Fibroblast of lung (primary cell): Measurements from ENCODE around the gene PUSL1. TPM values are rescaled to one million over a fixed set of nuclear protein-coding genes. Genes with fewer than 3 reads are reported as not detected.
A peak's percentile ranks its signal among the peaks of the same experiment; 100 is the strongest.

Experiments
- DNase-seq, 2 donors: peaks; one replicate each; pipeline versions ENCODE4 v3.0.0 to v3.0.0-alpha.2; 2010; ENCODE audit warnings: low read depth in 2 of 2
- H2AFZ ChIP-seq: 2 replicates; pipeline ENCODE4 v1.5.1; 2012; ENCODE audit warnings: low read length, control low read depth, inconsistent platforms
- H3K27ac ChIP-seq: 2 replicates; pipeline ENCODE4 v1.5.1; 2011; ENCODE audit warnings: low read length, control low read depth; ENCODE audit not compliant: insufficient read depth
- H3K27me3 ChIP-seq: 2 replicates; pipeline ENCODE4 v1.5.1; 2011; ENCODE audit warnings: mild to moderate bottlenecking, low read length; ENCODE audit not compliant: control insufficient read depth, insufficient read depth
- H3K36me3 ChIP-seq: 2 replicates; pipeline ENCODE4 v1.5.1; 2011; ENCODE audit warnings: low read length; ENCODE audit not compliant: control insufficient read depth, insufficient read depth
- H3K4me1 ChIP-seq: 2 replicates; pipeline ENCODE4 v1.5.1; 2011; ENCODE audit warnings: low read length; ENCODE audit not compliant: control insufficient read depth, insufficient read depth; ENCODE audit errors: extremely low read depth
- H3K4me2 ChIP-seq: 2 replicates; pipeline ENCODE4 v1.5.1; 2011; ENCODE audit warnings: low read length, control low read depth; ENCODE audit not compliant: insufficient read depth; ENCODE audit errors: extremely low read depth
- H3K4me3 ChIP-seq, 4 experiments: fragments of 200-600 bp in 1 of 4; sonication (generic) in 1 of 4; replicated peaks in 1 of 4; 2 replicates each; pipeline ENCODE4 v1.5.1; 2011 to 2016; ENCODE audit warnings: low read length in 4 of 4, low read depth in 3 of 4, mild to moderate bottlenecking in 3 of 4, control low read depth in 2 of 4, inconsistent platforms in 1 of 4, mixed read lengths in 1 of 4; ENCODE audit not compliant: insufficient read depth in 1 of 4; ENCODE audit errors: control extremely low read depth in 1 of 4
- H3K79me2 ChIP-seq: 2 replicates; pipeline ENCODE4 v1.5.1; 2012; ENCODE audit warnings: mild to moderate bottlenecking, low read length, inconsistent platforms; ENCODE audit not compliant: control insufficient read depth, insufficient read depth
- H3K9ac ChIP-seq: 2 replicates; pipeline ENCODE4 v1.5.1; 2011; ENCODE audit warnings: mild to moderate bottlenecking, low read length, control low read depth; ENCODE audit not compliant: insufficient read depth
- H3K9me3 ChIP-seq: 2 replicates; pipeline ENCODE4 v1.5.1; 2012; ENCODE audit warnings: low read depth, low read length; ENCODE audit not compliant: control insufficient read depth, insufficient read depth
- H4K20me1 ChIP-seq: 2 replicates; pipeline ENCODE4 v1.5.1; 2011; ENCODE audit warnings: low read length; ENCODE audit not compliant: control insufficient read depth, insufficient read depth; ENCODE audit errors: extremely low read depth
- EZH2 ChIP-seq: IDR thresholded peaks from 2 replicates; pipeline ENCODE4 v1.5.1; 2012; ENCODE audit warnings: low read length, control low read depth, mild to moderate bottlenecking; ENCODE audit errors: missing control alignments
- polyA plus RNA-seq, 2 donors: library from polyadenylated mRNA; depleted of rRNA in 1 of 2; stranded (reverse) in 1 of 2; unstranded in 1 of 2; fragments of >200 nt; gene quantifications; 2 replicates each; pipeline ENCODE4 v1.2.1, GENCODE V29; 2011 to 2012; ENCODE audit warnings: missing spikeins in 1 of 2
- total RNA-seq: library from RNA; depleted of rRNA; stranded (reverse); fragments of >200 nt; gene quantifications from 2 replicates; pipeline ENCODE4 v1.2.1, GENCODE V29; 2014
- TF ChIP-seq, protein P1 (sequence below), 2 donors: IDR thresholded peaks in 1 of 2; conservative IDR thresholded peaks in 1 of 2; 1 replicate in 1 of 2; 2 replicates in 1 of 2; pipeline ENCODE4 v1.5.1; 2011 to 2012; ENCODE audit warnings: low read length in 2 of 2, control low read depth in 1 of 2, inconsistent platforms in 1 of 2, low read depth in 1 of 2, mild to moderate bottlenecking in 1 of 2

PUSL1 gene
- total and polyA plus RNA-seq, 2 donors (not counting 1 experiment from before 2014, with no cell fraction given): 7.1 to 12.7 TPM

DNA sequence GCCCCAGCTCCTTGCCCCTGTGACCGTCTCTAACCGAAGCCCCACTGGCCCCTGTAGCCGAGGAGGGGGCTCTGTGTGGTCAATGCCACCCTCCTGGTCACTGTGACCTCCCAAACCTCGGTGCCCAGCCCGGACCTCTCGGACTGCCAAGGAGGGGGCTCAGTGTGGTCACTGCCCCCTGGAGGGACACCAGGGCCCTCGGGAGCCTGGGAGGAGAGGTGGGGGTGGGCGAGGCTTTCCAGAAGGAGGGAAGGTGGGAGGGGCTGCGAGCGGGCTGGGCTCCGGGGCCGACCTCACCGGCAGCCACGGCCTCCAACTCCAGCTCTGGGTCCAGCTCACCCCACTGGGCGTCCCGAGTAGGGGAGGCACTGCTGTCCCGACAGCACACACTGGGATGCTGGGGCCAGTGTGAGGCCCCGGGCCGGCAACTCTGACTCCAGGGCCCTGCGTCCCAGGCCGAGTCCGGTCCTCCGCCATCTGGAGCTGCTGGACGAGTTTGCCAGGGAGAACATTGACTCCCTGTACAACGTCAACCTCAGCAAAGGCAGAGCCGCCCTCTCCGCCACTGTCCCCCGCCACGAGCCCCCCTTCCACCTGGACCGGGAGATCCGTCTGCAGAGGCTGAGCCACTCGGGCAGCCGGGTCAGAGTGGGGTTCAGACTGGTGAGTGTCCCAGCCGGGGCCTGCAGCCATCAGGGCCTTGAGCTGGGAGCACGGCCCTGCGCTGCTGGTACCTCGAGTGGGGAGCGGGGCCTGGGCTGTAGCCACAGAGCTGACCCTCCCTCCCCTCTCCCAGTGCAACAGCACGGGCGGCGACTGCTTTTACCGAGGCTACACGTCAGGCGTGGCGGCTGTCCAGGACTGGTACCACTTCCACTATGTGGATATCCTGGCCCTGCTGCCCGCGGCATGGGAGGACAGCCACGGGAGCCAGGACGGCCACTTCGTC, 21.8 kb upstream of the PUSL1 start:
- Histone ChIP-seq H3K27me3 (no peaks in the 10 kb centered on the region), H3K79me2 (no peaks in the 10 kb centered on the region), H3K9ac (no peak overlapping the region), H3K4me2 (no peak overlapping the region), H3K27ac (no peak overlapping the region), H2AFZ (no peak overlapping the region), H3K4me1 (peaks cover 2% of the 10 kb centered on the region), H3K4me3 (no peak overlapping the region), H3K36me3 (no peaks in the 10 kb centered on the region), H4K20me1 (no peaks in the 10 kb centered on the region), H3K9me3 (no peaks in the 10 kb centered on the region)
- DNase-seq: no peak
- no peak for TF ChIP-seq EZH2
- TF ChIP-seq, protein P1, sequence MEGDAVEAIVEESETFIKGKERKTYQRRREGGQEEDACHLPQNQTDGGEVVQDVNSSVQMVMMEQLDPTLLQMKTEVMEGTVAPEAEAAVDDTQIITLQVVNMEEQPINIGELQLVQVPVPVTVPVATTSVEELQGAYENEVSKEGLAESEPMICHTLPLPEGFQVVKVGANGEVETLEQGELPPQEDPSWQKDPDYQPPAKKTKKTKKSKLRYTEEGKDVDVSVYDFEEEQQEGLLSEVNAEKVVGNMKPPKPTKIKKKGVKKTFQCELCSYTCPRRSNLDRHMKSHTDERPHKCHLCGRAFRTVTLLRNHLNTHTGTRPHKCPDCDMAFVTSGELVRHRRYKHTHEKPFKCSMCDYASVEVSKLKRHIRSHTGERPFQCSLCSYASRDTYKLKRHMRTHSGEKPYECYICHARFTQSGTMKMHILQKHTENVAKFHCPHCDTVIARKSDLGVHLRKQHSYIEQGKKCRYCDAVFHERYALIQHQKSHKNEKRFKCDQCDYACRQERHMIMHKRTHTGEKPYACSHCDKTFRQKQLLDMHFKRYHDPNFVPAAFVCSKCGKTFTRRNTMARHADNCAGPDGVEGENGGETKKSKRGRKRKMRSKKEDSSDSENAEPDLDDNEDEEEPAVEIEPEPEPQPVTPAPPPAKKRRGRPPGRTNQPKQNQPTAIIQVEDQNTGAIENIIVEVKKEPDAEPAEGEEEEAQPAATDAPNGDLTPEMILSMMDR (conservative IDR thresholded peaks at IDR 0.05 in 1 of 2, IDR thresholded peaks at IDR 0.05 in 1 of 2; ENCODE audit: low read depth in 1 of 2, low read length in 2 of 2): no peak

DNA sequence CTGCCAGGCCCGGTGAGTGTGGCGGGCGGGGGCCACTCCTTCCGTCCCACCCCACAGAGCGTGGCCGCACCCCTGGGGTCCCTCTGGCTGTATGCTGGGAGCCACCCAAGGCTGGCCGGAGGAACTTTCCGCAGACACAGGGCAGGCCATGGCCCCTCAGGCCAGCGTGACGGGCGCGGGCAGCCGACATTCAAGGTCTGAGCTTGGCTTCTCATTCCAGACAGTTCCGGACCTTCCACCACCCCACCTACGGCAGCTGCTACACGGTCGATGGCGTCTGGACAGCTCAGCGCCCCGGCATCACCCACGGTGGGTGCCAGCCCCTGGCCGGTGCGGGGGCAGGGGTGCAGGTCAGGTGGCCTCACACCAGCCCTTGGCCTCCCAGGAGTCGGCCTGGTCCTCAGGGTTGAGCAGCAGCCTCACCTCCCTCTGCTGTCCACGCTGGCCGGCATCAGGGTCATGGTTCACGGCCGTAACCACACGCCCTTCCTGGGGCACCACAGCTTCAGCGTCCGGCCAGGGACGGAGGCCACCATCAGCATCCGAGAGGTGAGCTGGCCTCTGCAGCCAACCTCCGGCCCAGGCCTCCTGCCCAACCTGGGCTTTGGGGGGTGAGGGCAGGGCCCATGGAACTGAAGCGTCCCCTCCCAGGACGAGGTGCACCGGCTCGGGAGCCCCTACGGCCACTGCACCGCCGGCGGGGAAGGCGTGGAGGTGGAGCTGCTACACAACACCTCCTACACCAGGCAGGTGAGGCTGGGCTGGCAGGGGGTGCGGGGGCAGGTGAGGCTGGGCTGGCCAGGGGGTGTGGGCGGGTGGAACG, 20.9 kb upstream of the PUSL1 start:
- no peak overlapping the region for H3K9ac ChIP-seq
- no peak overlapping the region for H3K4me2 ChIP-seq
- no peaks in the 10 kb centered on the region for H3K27me3 ChIP-seq
- H3K27ac ChIP-seq: no peak overlapping the region
- no peaks in the 10 kb centered on the region for H3K4me1 ChIP-seq
- no peaks in the 10 kb centered on the region for H3K79me2 ChIP-seq
- no peaks in the 10 kb centered on the region for H3K9me3 ChIP-seq
- TF ChIP-seq, protein P1 (conservative IDR thresholded peaks at IDR 0.05 in 1 of 2, IDR thresholded peaks at IDR 0.05 in 1 of 2; ENCODE audit: low read depth in 1 of 2, low read length in 2 of 2): no peak
- no peak for TF ChIP-seq EZH2
- no peak for DNase-seq
- no peak overlapping the region for H3K4me3 ChIP-seq
- no peaks in the 10 kb centered on the region for H4K20me1 ChIP-seq
- no peaks in the 10 kb centered on the region for H3K36me3 ChIP-seq
- no peak overlapping the region for H2AFZ ChIP-seq

DNA sequence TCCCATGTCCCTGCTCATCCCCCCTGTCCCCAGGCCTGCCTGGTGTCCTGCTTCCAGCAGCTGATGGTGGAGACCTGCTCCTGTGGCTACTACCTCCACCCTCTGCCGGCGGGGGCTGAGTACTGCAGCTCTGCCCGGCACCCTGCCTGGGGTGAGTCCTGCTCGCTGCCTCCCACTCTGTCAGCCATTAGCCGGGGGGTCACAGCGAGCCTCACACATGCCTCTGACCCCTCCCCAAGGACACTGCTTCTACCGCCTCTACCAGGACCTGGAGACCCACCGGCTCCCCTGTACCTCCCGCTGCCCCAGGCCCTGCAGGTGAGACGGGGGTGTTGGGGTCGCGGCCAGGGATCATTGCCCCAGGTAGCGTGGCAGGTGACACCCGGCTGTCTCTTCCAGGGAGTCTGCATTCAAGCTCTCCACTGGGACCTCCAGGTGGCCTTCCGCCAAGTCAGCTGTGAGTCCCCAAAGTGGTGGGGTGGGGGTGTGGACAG, 18.1 kb upstream of the PUSL1 start:
- DNase-seq: peak; percentile 27 to 39
- no peaks in the 10 kb centered on the region for H4K20me1 ChIP-seq
- no peak overlapping the region for H3K9ac ChIP-seq
- no peaks in the 10 kb centered on the region for H3K9me3 ChIP-seq
- H3K4me2 ChIP-seq: no peak overlapping the region
- no peaks in the 10 kb centered on the region for H3K27me3 ChIP-seq
- H3K79me2 ChIP-seq: no peaks in the 10 kb centered on the region
- no peak overlapping the region for H3K4me3 ChIP-seq
- H3K4me1 ChIP-seq: no peaks in the 10 kb centered on the region
- no peak overlapping the region for H2AFZ ChIP-seq
- no peak overlapping the region for H3K27ac ChIP-seq
- TF ChIP-seq, protein P1 (conservative IDR thresholded peaks at IDR 0.05 in 1 of 2, IDR thresholded peaks at IDR 0.05 in 1 of 2; ENCODE audit: low read depth in 1 of 2, low read length in 2 of 2): peak; percentile 62 to 64
- no peak for TF ChIP-seq EZH2
- H3K36me3 ChIP-seq: peaks cover 12% of the 10 kb centered on the region
